HepG2 (cell line): ENCODE data around the gene FLVCR1.

Source experiments
- GZF1 ChIP-seq: sonication (generic); formaldehyde crosslinking; IDR thresholded peaks from 2 replicates; pipeline ENCODE4 v1.5.1; 2020; ENCODE audit warnings: mild to moderate bottlenecking, missing genetic modification reagents
- NFIB ChIP-seq: sonication (generic); formaldehyde crosslinking; IDR thresholded peaks from 2 replicates; pipeline ENCODE4 v1.9.0; 2021; ENCODE audit warnings: missing genetic modification reagents, mild to moderate bottlenecking, borderline replicate concordance
- NR2F2 ChIP-seq: IDR thresholded peaks from 2 replicates; pipeline ENCODE4 v1.6.1; 2012; ENCODE audit warnings: low read depth, inconsistent platforms, borderline replicate concordance
- PCBP1 ChIP-seq: fragments of 200-400 bp; formaldehyde crosslinking; IDR thresholded peaks from 2 replicates; pipeline ENCODE4 v1.6.1; 2017; ENCODE audit warnings: mild to moderate bottlenecking, low read depth, low read length, borderline replicate concordance
- POLR2AphosphoS5 ChIP-seq: IDR thresholded peaks from 2 replicates; pipeline ENCODE4 v1.6.1; 2012; ENCODE audit warnings: low read depth, low read length
- STAG1 ChIP-seq: sonication (generic); formaldehyde crosslinking; IDR thresholded peaks from 2 replicates; pipeline ENCODE4 v1.4.0; 2020; ENCODE audit warnings: missing genetic modification reagents
- THAP11 ChIP-seq: IDR thresholded peaks from 2 replicates; pipeline ENCODE4 v1.6.1; 2016; ENCODE audit warnings: missing biosample characterization, missing genetic modification reagents
- TF ChIP-seq, protein P1 (sequence below): sonication (generic); formaldehyde crosslinking; IDR thresholded peaks from 2 replicates; pipeline ENCODE4 v1.5.0; 2020; ENCODE audit warnings: mild to moderate bottlenecking, missing genetic modification reagents, moderate library complexity
- TF ChIP-seq, protein P2 (sequence below): sonication (generic); formaldehyde crosslinking; IDR thresholded peaks from 2 replicates; pipeline ENCODE4 v1.4.0; 2020; ENCODE audit warnings: mild to moderate bottlenecking, missing genetic modification reagents

DNA sequence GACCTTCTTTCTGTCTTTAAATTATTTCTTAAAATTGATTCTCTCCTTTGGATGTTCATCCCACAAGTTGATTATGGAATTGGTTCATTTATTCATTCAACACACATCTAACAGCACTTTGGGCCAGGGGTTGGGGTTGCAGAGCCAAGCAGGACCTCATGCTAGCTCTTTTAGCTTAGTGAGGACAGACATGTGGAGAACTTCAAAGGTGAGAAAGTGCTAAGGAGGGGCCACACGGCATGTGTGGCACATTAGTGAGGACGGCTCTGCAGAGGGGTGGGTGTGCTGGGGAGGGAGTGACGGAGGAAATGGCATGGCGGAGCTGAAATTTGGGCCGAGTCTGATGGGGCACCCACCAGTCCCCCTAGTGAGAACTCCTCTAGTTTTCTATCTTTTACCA, 59.8 kb downstream of the FLVCR1 start:
- TF ChIP-seq, protein P1, sequence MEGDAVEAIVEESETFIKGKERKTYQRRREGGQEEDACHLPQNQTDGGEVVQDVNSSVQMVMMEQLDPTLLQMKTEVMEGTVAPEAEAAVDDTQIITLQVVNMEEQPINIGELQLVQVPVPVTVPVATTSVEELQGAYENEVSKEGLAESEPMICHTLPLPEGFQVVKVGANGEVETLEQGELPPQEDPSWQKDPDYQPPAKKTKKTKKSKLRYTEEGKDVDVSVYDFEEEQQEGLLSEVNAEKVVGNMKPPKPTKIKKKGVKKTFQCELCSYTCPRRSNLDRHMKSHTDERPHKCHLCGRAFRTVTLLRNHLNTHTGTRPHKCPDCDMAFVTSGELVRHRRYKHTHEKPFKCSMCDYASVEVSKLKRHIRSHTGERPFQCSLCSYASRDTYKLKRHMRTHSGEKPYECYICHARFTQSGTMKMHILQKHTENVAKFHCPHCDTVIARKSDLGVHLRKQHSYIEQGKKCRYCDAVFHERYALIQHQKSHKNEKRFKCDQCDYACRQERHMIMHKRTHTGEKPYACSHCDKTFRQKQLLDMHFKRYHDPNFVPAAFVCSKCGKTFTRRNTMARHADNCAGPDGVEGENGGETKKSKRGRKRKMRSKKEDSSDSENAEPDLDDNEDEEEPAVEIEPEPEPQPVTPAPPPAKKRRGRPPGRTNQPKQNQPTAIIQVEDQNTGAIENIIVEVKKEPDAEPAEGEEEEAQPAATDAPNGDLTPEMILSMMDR (CRISPR knock-in tag): no peak
- TF ChIP-seq POLR2AphosphoS5: no peak
- no peak for TF ChIP-seq THAP11 (CRISPR knock-in tag)
- TF ChIP-seq GZF1 (CRISPR knock-in tag): no peak
- TF ChIP-seq STAG1 (CRISPR knock-in tag): no peak
- no peak for TF ChIP-seq NFIB
- TF ChIP-seq PCBP1: no peak
- TF ChIP-seq, protein P2, sequence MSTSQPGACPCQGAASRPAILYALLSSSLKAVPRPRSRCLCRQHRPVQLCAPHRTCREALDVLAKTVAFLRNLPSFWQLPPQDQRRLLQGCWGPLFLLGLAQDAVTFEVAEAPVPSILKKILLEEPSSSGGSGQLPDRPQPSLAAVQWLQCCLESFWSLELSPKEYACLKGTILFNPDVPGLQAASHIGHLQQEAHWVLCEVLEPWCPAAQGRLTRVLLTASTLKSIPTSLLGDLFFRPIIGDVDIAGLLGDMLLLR: no peak
- TF ChIP-seq NR2F2: no peak
